ENCODE data around the gene STK33.

STK33 gene

GRCh38 chr11:8357891-8358566 is 236.0 kb downstream of the STK33 start:
- Histone ChIP-seq H3F3A (ENCODE audit: insufficient read depth, low read length) (no peaks in the 10 kb centered on the region), H3K4me2 (ENCODE audit: low read length) (no peak overlapping the region), H4K20me1 (ENCODE audit: insufficient read depth, low read length) (no peaks in the 10 kb centered on the region), H3K36me3 (ENCODE audit: insufficient read depth, low read length) (no peaks in the 10 kb centered on the region), H2AFZ (ENCODE audit: low read length) (no peak overlapping the region), H3K27ac (ENCODE audit: low read depth, low read length, poor library complexity, severe bottlenecking) (no peak overlapping the region), H3K9me2 (ENCODE audit: low read depth, low read length) (no peaks in the 10 kb centered on the region), H3K9ac (ENCODE audit: low read length) (no peak overlapping the region), H3K4me1 (ENCODE audit: insufficient read depth, low read length, severe bottlenecking) (no peaks in the 10 kb centered on the region), H3K9me3 (ENCODE audit: low read length) (no peaks in the 10 kb centered on the region), H3K27me3 (ENCODE audit: insufficient read depth, low read length) (peaks cover 3% of the 10 kb centered on the region; the same call in 1 of the 2 replicates), H3K79me2 (ENCODE audit: insufficient read depth, low read length) (no peaks in the 10 kb centered on the region), H3K4me3 (ENCODE audit: low read depth, low read length, poor library complexity, severe bottlenecking) (no peak overlapping the region)
- TF ChIP-seq EZH2 (IDR thresholded peaks at IDR 0.05; ENCODE audit: borderline replicate concordance, low read length) = no peak
- TF ChIP-seq, protein P1, sequence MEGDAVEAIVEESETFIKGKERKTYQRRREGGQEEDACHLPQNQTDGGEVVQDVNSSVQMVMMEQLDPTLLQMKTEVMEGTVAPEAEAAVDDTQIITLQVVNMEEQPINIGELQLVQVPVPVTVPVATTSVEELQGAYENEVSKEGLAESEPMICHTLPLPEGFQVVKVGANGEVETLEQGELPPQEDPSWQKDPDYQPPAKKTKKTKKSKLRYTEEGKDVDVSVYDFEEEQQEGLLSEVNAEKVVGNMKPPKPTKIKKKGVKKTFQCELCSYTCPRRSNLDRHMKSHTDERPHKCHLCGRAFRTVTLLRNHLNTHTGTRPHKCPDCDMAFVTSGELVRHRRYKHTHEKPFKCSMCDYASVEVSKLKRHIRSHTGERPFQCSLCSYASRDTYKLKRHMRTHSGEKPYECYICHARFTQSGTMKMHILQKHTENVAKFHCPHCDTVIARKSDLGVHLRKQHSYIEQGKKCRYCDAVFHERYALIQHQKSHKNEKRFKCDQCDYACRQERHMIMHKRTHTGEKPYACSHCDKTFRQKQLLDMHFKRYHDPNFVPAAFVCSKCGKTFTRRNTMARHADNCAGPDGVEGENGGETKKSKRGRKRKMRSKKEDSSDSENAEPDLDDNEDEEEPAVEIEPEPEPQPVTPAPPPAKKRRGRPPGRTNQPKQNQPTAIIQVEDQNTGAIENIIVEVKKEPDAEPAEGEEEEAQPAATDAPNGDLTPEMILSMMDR (IDR thresholded peaks at IDR 0.05; ENCODE audit: low read length) = no peak

GRCh38 chr11:8357505-8357888 is 236.5 kb downstream of the STK33 start:
- Histone ChIP-seq H3K4me1 (ENCODE audit: insufficient read depth, low read length, severe bottlenecking) (no peaks in the 10 kb centered on the region), H3F3A (ENCODE audit: insufficient read depth, low read length) (no peaks in the 10 kb centered on the region), H3K36me3 (ENCODE audit: insufficient read depth, low read length) (no peaks in the 10 kb centered on the region), H3K27me3 (ENCODE audit: insufficient read depth, low read length) (peaks cover 3% of the 10 kb centered on the region; the same call in 1 of the 2 replicates), H3K79me2 (ENCODE audit: insufficient read depth, low read length) (no peaks in the 10 kb centered on the region), H3K9me2 (ENCODE audit: low read depth, low read length) (no peaks in the 10 kb centered on the region), H3K9ac (ENCODE audit: low read length) (no peak overlapping the region), H3K4me3 (ENCODE audit: low read depth, low read length, poor library complexity, severe bottlenecking) (no peak overlapping the region), H3K27ac (ENCODE audit: low read depth, low read length, poor library complexity, severe bottlenecking) (no peak overlapping the region), H3K4me2 (ENCODE audit: low read length) (no peak overlapping the region), H3K9me3 (ENCODE audit: low read length) (no peaks in the 10 kb centered on the region), H2AFZ (ENCODE audit: low read length) (no peak overlapping the region), H4K20me1 (ENCODE audit: insufficient read depth, low read length) (no peaks in the 10 kb centered on the region)
- TF ChIP-seq, protein P1 (IDR thresholded peaks at IDR 0.05; ENCODE audit: low read length) = no peak
- no peak for TF ChIP-seq EZH2 (IDR thresholded peaks at IDR 0.05; ENCODE audit: borderline replicate concordance, low read length)

DNA sequence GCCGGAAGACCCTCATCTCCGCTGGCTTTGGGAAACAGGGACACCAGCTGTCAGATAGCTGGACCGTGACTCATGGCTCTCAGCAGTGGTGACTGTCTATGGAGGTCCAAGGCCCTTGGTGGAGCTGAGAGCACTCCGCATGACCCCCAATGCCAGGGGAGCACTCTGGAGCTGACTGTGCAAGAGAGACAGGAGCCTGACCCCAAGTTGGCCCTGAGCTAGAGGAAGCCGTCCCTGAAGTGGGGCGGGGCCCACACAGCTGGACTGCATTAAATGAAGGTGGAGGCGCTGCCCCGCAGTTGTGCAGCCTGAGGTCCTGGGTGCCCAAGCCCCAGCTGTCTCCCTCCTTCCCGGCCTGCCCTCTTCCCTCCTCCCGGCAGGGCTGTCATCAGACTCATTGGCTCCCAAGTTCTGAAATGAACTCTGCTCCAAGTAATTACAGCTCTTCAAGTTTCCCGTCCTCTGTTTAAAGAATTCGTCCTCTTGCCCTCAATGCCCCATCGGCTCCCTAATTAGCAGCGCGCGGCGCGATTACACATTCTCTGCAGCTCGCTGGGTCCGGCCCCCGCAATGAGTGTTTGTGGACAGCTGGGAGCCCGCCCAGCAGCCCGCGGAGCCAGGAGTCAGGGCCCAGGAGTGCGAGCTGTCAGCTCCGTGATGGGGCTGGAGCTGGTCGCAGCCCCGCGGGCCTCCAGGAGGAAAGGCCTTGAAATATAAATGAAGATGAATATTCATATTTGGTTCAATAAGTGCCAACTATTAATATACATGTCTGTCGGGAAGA is 237.1 kb downstream of the STK33 start:
- H3K9ac ChIP-seq (ENCODE audit: low read length) = no peak overlapping the region
- H3K79me2 ChIP-seq (ENCODE audit: insufficient read depth, low read length) = no peaks in the 10 kb centered on the region
- no peaks in the 10 kb centered on the region for H3K36me3 ChIP-seq (ENCODE audit: insufficient read depth, low read length)
- no peaks in the 10 kb centered on the region for H4K20me1 ChIP-seq (ENCODE audit: insufficient read depth, low read length)
- TF ChIP-seq, protein P1 (IDR thresholded peaks at IDR 0.05; ENCODE audit: low read length) = no peak
- TF ChIP-seq EZH2 (IDR thresholded peaks at IDR 0.05; ENCODE audit: borderline replicate concordance, low read length) = no peak
- no peaks in the 10 kb centered on the region for H3F3A ChIP-seq (ENCODE audit: insufficient read depth, low read length)
- no peak overlapping the region for H3K27ac ChIP-seq (ENCODE audit: low read depth, low read length, poor library complexity, severe bottlenecking)
- H3K4me2 ChIP-seq (ENCODE audit: low read length) = no peak overlapping the region
- no peaks in the 10 kb centered on the region for H3K9me2 ChIP-seq (ENCODE audit: low read depth, low read length)
- no peak overlapping the region for H3K4me3 ChIP-seq (ENCODE audit: low read depth, low read length, poor library complexity, severe bottlenecking)
- H3K9me3 ChIP-seq (ENCODE audit: low read length) = no peaks in the 10 kb centered on the region
- no peaks in the 10 kb centered on the region for H3K4me1 ChIP-seq (ENCODE audit: insufficient read depth, low read length, severe bottlenecking)
- H3K27me3 ChIP-seq (ENCODE audit: insufficient read depth, low read length) = peaks cover 3% of the 10 kb centered on the region; the same call in 1 of the 2 replicates
- H2AFZ ChIP-seq (ENCODE audit: low read length) = no peak overlapping the region
